Measurements from ENCODE around the gene TOMM7.
"Not testable (repeated sequence)": the region's sequence is repeated elsewhere in the genome, so short reads cannot be mapped to it uniquely, and the experiment has no call there.

Gene TOMM7

GRCh38 chr7:22784346-22784745 lies 38.3 kb downstream of the TOMM7 start:
- Mint-ChIP-seq H3K27ac (no peak overlapping the region), H3K4me1 (no peaks in the 10 kb centered on the region), H3K4me3 (no peak overlapping the region), H3K27me3 (ENCODE audit: low read depth, poor library complexity) (peaks cover 5% of the 10 kb centered on the region), H3K9me3 (peaks cover 14% of the 10 kb centered on the region), H3K36me3 (ENCODE audit: low read depth) (no peaks in the 10 kb centered on the region)
- no peak for TF ChIP-seq CTCF (IDR thresholded peaks at IDR 0.05)
- no peak for DNase-seq

GRCh38 chr7:22783421-22783820 lies 39.2 kb downstream of the TOMM7 start:
- H3K4me1 Mint-ChIP-seq = no peaks in the 10 kb centered on the region
- peaks cover 6% of the 10 kb centered on the region for H3K9me3 Mint-ChIP-seq
- H3K36me3 Mint-ChIP-seq (ENCODE audit: low read depth) = no peaks in the 10 kb centered on the region
- no peak overlapping the region for H3K27ac Mint-ChIP-seq
- H3K27me3 Mint-ChIP-seq (ENCODE audit: low read depth, poor library complexity) = peaks cover 5% of the 10 kb centered on the region
- no peak overlapping the region for H3K4me3 Mint-ChIP-seq
- DNase-seq = no peak
- TF ChIP-seq CTCF (IDR thresholded peaks at IDR 0.05) = no peak

- Mint-ChIP-seq H3K4me3 (no peak overlapping the region), H3K9me3 (no peaks in the 10 kb centered on the region), H3K27ac (no peak overlapping the region), H3K27me3 (ENCODE audit: low read depth, poor library complexity) (peaks cover 5% of the 10 kb centered on the region), H3K4me1 (no peaks in the 10 kb centered on the region), H3K36me3 (ENCODE audit: low read depth) (no peaks in the 10 kb centered on the region)
- DNase-seq = peak; percentile 65
- TF ChIP-seq CTCF (IDR thresholded peaks at IDR 0.05) = peak; percentile 66
These were observed 39.9 kb downstream of the TOMM7 start for GRCh38 chr7:22782616-22783232.

GRCh38 chr7:22781230-22781711 lies 41.4 kb downstream of the TOMM7 start:
- TF ChIP-seq CTCF (IDR thresholded peaks at IDR 0.05) = no peak
- no peak overlapping the region for H3K4me3 Mint-ChIP-seq
- peaks cover 5% of the 10 kb centered on the region for H3K27me3 Mint-ChIP-seq (ENCODE audit: low read depth, poor library complexity)
- no peaks in the 10 kb centered on the region for H3K9me3 Mint-ChIP-seq
- H3K36me3 Mint-ChIP-seq (ENCODE audit: low read depth) = no peaks in the 10 kb centered on the region
- DNase-seq = no peak
- H3K27ac Mint-ChIP-seq = no peak overlapping the region
- no peaks in the 10 kb centered on the region for H3K4me1 Mint-ChIP-seq

- H3K27me3 Mint-ChIP-seq (ENCODE audit: low read depth, poor library complexity); DNase-seq; H3K36me3 Mint-ChIP-seq (ENCODE audit: low read depth); H3K27ac Mint-ChIP-seq; H3K9me3 Mint-ChIP-seq; H3K4me1 Mint-ChIP-seq; H3K4me3 Mint-ChIP-seq: not testable (repeated sequence)
These were observed 42.8 kb downstream of the TOMM7 start for GRCh38 chr7:22779730-22780323.

- H3K9me3 Mint-ChIP-seq = no peaks in the 10 kb centered on the region
- TF ChIP-seq CTCF (IDR thresholded peaks at IDR 0.05) = no peak
- peaks cover 5% of the 10 kb centered on the region for H3K27me3 Mint-ChIP-seq (ENCODE audit: low read depth, poor library complexity)
- H3K4me1 Mint-ChIP-seq = peaks cover 5% of the 10 kb centered on the region
- no peak overlapping the region for H3K4me3 Mint-ChIP-seq
- no peaks in the 10 kb centered on the region for H3K36me3 Mint-ChIP-seq (ENCODE audit: low read depth)
- no peak for DNase-seq
- no peak overlapping the region for H3K27ac Mint-ChIP-seq
These were observed 45.7 kb downstream of the TOMM7 start for GRCh38 chr7:22776964-22777363.

All from nephron progenitor cell (in vitro differentiated cells).